ENCODE data around the gene SLC9A3. TPM values are rescaled to one million over a fixed set of nuclear protein-coding genes. Genes with fewer than 3 reads are reported as not detected.

The SLC9A3 gene
- total RNA-seq, 1 experiment from 2014 or later = 0.85 TPM

- H3K36me3 Mint-ChIP-seq (ENCODE audit: insufficient read depth in 1 of 3, low read depth in 3 of 3) = no peaks in the 10 kb centered on the region
- H3K27ac ChIP-seq (ENCODE audit: insufficient read length, low read depth, low read length) = no peak overlapping the region
Observed at GRCh38 chr5:504326-505154, 19.7 kb downstream of the SLC9A3 start.

More at GRCh38 chr5:504326-505154, 19.7 kb downstream of the SLC9A3 start:
- H3K27me3 ChIP-seq (ENCODE audit: insufficient read depth, low read length) = no peaks in the 10 kb centered on the region; the same call in 1 of the 2 replicates
- no peak overlapping the region for H3K4me2 ChIP-seq (ENCODE audit: insufficient read depth, insufficient read length, low read length)
- Mint-ChIP-seq H3K27ac (no peak overlapping the region), H3K4me1 (peaks cover 0 to 4% of the 10 kb centered on the region in 2 experiments; a peak in 2 of 4 replicates), H3K9me3 (peaks cover 0 to 3% of the 10 kb centered on the region in 2 experiments; a peak in 1 of 5 replicates), H3K4me3 (no peak overlapping the region), H3K27me3 (ENCODE audit: low read depth) (peaks cover 42% of the 10 kb centered on the region)
- H3K23ac ChIP-seq (ENCODE audit: insufficient read length, low read depth, low read length) = no peak overlapping the region
- no peaks in the 10 kb centered on the region for H4K20me1 ChIP-seq (ENCODE audit: control insufficient read depth, insufficient read depth, insufficient read length)
- H3T11ph ChIP-seq (ENCODE audit: low read length) = no peak overlapping the region
- no peak overlapping the region for H2AK5ac ChIP-seq (ENCODE audit: insufficient read length, low read length)
- H2BK20ac ChIP-seq (ENCODE audit: low read depth, low read length, poor library complexity, severe bottlenecking) = no peak overlapping the region
- H3K79me2 ChIP-seq (ENCODE audit: insufficient read depth, low read length) = no peaks in the 10 kb centered on the region
- no peak overlapping the region for H2BK12ac ChIP-seq (ENCODE audit: insufficient read length, low read depth, low read length)
- no peak overlapping the region for H4K5ac ChIP-seq (ENCODE audit: insufficient read length, low read depth, low read length)
- H3K14ac ChIP-seq (ENCODE audit: insufficient read depth, low read length) = no peak overlapping the region
- H4K91ac ChIP-seq (ENCODE audit: insufficient read length, low read depth, low read length) = no peak overlapping the region
- no peak overlapping the region for H2BK120ac ChIP-seq (ENCODE audit: low read depth, low read length, poor library complexity, severe bottlenecking)
- H3K4ac ChIP-seq (ENCODE audit: low read depth, low read length) = no peak overlapping the region
- H2BK5ac ChIP-seq (ENCODE audit: insufficient read length, low read length) = no peak overlapping the region
- H3K18ac ChIP-seq (ENCODE audit: insufficient read length, low read depth, low read length) = no peak overlapping the region
- no peak overlapping the region for H3K9ac ChIP-seq (ENCODE audit: extremely low read depth, insufficient read length, low read length)
- no peaks in the 10 kb centered on the region for H3K4me1 ChIP-seq (ENCODE audit: insufficient read depth, low read length)
- no CpG with 5 or more reads among the region's 33 CpGs for WGBS (ENCODE audit: extremely low coverage, insufficient read length, low lambda C conversion rate)
- H2BK15ac ChIP-seq (ENCODE audit: low read depth, low read length) = no peak overlapping the region
- no peak overlapping the region for H3K56ac ChIP-seq (ENCODE audit: insufficient read length, low read depth, low read length)
- TF ChIP-seq CTCF (conservative IDR thresholded peaks at IDR 0.05) = no peak
- no peak overlapping the region for H4K8ac ChIP-seq (replicated peaks; ENCODE audit: insufficient read length, low read depth, low read length)
- no peak for DNase-seq
- H3K79me1 ChIP-seq (ENCODE audit: insufficient read depth, low read depth, low read length, poor library complexity, severe bottlenecking) = no peaks in the 10 kb centered on the region
- no peak overlapping the region for H2AFZ ChIP-seq (ENCODE audit: low read length)
- H3K23me2 ChIP-seq (ENCODE audit: insufficient read length, low read depth, low read length, poor library complexity, severe bottlenecking) = no peaks in the 10 kb centered on the region
- H3K9me3 ChIP-seq (ENCODE audit: control insufficient read depth, low read depth, low read length) = no peaks in the 10 kb centered on the region

Measured in H9 (cell line).